NCI-H2227 treated with DMSO at 0.1 percent for 48 hours (cell line): Measurements from ENCODE around the gene IRX2.

Source experiments
- DNase-seq: peaks from one replicate; lab custom pipeline; 2025; lab: John Stamatoyannopoulos, UW

Gene IRX2

DNA sequence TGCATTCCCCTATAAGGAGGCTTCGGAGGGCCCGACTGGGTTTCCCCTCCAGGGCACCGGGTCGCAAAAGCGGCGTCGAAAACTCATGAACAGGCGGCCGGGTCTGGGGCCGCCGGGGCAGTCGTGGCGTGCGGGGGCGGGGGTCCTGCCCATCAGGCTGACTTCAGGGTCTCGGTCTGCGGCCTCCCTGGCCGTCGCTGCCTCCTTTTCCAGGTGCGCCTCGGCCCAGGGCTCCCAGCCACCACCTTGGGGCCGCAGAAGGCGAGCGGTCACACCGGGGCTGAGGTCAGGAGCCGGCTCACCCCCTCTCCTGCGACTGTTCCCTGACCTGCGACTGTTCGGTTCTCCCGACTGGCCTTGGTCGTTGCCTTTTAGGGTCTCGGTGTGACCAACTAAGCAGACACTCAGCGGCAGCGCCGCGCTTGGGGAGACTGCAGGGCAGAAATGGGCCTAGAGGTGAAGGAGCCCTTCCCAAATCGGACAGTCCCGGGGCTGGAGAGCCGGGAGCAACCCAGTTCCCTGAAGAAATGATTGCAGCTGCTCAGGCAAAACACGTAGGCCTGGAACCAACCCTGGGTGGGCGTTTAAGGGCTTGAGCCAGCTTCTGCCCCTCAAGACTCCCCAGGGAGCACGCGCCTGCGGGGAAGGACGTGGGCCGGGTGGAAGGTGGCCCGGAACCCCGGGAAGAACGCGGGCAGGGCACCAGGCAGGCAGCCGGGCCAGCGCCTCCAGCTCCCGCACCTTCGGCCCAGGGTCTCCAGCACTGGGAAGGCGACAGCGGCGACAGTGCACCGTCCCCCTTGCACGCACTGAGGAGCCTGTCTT, 11.2 kb downstream of the IRX2 start:
- DNase-seq, result no peak

- no peak for DNase-seq
Measured at GRCh38 chr5:2739360-2740050, 12.0 kb downstream of the IRX2 start.

GRCh38 chr5:2738700-2739359, 12.6 kb downstream of the IRX2 start:
- DNase-seq, result no peak

- DNase-seq, result no peak
Measured at GRCh38 chr5:2738156-2738699, 13.2 kb downstream of the IRX2 start.

DNA sequence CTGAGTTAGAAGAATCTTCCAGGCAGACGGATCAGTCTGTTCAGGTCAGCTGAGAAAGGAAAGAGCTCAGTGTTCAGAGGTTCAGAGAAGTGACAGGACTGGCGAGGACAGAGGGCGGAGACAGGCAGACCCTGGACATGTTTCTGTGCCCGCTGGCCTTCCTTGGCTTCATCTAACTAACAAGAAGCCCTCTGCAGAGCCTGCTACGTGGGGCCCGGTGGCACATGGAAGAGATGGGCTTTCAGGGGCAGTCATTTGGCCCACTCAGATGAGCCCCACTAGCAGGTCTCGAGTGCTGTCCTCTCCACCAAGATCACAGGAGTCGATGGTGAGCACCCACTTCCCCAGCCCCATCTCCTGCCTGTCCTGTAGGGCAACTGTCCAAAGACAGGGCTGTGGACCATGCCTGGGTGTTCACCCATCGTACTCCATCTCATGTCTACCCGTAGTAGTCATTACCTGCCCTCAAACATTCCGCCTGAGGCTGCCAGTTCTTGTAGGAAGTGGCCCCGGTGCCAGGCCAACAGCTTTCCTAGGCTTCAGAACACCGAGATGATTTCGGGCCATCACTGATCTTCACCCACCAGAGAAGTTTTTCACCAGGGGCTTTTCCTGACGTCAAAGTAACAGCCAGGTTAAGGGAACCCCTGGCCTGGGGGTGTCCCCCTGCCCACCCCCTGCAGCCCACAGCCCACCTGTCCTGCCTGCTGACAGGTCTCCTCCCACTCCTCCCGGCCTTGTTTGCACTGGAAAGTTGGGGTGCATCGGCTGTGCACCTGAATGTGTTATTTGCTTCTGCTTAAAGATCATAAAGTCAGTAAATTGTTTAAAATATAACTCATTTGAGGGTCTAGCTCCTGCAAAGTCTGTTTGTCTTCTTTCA, 14.0 kb downstream of the IRX2 start:
- no peak for DNase-seq

GRCh38 chr5:2736872-2737271, 14.6 kb downstream of the IRX2 start:
- DNase-seq, result no peak

DNA sequence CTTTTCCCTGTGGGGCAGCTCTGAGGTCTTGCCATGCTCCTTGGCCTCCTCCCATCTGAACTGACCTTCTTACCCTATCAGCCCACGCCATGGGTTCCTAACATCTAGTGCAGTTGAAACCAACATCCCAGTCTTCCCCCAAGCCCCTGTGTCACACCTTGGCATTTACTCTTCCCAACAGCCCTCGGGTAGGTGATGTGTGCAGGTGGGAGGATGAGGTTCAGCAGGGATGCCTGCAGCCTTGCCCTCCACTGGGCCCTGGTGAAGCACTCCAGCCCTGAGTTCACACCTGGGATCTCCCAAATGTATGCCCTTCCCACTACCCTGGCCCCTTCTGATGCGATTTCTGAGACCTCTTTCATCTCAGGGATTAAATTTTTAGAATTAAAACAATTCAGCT, 15.5 kb downstream of the IRX2 start:
- no peak for DNase-seq

GRCh38 chr5:2732850-2733249, 18.6 kb downstream of the IRX2 start:
- no peak for DNase-seq

DNA sequence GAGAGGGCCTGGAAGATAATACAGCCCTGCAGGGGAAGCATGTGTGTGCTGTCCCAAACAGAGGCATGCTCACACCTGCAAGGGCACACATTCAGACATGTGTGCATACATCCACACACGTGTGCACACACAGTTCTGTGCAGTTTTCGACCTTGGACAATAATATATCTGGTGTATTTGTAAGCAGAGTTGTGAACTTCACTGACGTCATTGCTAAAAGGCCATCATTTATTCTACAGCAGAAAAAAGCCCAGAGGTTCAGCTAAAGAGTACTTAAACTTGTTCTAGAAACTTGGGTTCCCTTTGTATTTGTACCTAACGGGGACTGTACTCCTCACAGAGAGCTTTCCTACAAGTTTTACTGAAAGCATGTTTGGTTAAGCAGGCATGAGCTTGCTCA, 19.5 kb downstream of the IRX2 start:
- no peak for DNase-seq

DNA sequence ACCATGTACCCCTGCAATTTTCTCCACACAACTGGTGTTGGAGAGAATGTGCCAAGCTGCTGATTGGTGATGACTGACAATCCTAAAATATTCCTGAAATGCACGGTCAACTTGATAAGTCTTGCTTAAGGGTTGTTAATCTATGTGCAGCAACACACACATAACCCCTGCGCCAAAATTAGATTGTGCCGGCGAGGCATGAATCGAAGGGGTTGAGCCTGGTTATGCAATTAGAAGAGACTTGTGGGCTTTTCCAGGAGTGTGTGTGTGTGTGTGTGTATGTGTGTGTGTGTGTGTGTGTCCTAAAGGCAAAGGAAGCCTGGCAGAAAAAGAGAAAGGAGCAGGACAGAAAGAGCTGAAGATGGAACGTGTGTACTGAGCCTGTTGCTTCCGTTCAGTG, 22.3 kb downstream of the IRX2 start:
- no peak for DNase-seq

GRCh38 chr5:2727550-2727949, 23.9 kb downstream of the IRX2 start:
- no peak for DNase-seq

DNA sequence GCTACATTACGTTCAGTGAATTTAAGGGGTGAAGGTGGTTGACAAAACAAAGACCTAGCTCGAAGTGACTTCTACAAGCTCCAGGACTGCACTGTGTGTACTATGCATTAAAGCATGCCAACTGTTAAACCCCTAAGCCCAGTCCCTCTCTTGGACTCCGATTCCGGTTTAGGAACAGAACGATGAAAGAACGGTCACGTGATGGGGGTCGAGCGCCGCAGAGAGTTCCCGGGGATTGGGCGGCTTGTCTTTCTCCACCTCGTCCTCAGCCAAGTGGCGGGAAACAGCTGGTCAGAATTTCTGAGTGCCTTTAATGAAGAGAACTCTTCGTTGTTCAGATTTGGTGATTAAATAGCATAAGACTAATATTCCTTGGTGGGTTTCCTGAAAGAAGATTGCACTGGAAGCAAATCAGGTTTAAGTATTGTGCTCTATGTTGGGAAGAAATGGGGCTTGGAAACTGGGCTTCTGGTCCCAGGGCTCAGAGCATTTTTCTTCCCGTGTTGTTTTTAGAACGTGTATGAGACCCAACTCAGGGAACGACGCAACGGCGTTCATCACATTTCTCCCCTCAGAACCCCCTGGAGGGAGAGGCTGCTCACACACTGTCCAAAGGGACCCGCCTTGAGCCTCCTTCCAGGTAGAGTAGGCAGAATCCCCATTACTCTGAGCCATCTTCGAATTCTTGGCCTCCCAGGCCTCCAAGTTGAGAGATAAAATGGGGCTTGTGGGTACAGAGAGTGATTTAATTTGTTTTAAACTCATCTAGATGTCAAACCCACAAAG, 25.3 kb downstream of the IRX2 start:
- no peak for DNase-seq

- no peak for DNase-seq
Measured at GRCh38 chr5:2724831-2725230, 26.6 kb downstream of the IRX2 start.

DNA sequence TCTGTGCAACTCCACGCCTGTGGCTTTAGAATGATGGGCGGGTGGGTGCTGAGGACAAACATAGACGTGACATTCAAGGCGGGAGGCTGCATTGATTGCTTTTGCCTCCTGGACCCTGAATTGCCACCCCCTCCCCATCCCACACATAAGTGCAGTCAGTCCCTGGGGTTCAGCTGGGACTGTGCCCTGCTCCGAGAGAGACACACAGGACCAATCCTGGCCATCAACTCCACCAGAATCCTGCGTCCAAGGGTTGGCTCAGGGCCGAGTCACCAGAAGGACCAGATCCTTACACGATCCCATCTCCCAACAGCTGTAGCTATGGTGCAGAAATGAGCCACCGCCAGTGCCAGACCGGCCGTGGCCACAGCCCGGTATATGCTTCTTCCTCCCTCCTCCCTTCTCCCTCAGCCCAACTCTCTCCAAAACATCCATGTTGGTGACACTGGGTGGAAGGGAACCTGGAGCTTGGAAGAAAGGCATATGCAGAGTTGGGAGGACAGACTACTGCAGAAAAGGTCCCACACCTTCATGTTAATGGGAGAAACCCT, 27.4 kb downstream of the IRX2 start:
- DNase-seq, result no peak

- DNase-seq, result no peak
Measured at GRCh38 chr5:2722901-2723300, 28.6 kb downstream of the IRX2 start.

DNA sequence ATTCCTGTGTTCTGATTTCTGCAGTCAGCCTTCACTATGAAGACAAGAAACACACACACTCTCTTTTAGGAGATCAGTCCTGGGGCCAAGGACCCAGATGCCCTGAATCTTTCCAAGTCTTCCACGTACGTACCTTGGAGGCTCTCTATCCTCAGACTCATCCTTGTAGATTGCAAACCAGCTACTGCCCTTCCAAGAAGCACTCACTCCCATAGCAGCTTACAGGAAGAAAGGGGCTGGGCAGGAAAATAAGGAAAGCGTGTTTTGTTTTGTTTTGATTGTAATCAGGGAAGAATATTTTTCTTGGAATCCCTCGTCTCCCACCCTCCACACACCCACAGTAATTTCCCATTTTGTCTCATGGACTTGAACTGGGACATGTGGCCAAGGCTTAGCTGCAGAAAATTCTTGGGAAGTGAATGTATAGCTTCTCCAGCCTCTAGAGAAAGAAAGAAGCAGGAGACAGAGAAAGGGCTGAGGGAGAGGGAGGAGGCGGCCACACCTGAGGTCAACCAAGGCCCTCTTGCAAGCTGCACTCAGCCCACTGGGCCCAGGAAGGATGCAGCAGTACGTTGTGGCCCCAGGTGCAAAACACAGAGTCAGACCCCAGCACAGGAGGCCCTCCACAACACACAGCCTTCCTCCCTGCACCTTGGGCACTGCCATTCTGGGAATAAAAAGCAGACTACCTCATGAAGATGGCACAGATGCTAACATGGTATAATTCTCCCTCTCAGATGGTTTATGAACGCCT, 29.9 kb downstream of the IRX2 start:
- DNase-seq, result no peak

- DNase-seq, result no peak
Measured at GRCh38 chr5:2719332-2719731, 32.1 kb downstream of the IRX2 start.

DNA sequence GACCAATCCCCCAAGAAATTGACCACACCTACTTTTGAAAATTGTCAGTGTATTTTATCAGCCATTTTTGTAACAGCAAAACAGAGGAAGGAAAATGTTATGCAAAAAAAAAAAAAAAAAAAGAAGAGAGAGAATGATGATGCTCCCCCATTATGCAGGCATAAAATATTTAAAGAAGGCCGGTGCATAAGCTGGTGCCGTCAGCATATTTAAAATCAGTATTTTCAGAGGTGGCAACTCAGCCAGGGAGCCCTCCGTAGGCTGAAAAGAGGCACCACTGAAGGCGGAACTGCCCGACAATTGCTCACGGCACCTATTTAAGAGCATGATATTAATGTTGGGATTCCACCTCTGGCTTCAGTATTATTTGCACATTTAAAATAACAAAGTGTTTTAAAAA, 33.4 kb downstream of the IRX2 start:
- no peak for DNase-seq

DNA sequence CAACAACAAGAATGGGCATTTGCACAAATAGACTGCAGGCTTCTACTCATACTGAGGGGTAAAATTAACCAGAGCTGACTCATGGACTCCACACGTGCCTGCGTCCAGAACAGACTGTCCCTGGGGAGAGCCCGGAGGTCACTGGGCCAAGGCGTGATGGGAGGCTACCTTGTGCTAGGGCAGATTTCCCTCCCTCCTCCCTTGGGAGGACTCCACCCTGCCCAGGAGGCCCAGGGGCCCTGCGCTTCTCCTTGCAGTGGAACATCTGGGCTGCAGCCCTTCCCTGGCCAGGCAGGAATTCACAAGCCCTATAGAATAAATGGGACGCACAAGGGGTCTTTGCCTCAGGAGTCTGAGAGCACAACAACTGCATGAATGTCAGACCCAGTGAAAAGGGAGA, 35.6 kb downstream of the IRX2 start:
- DNase-seq, result no peak

- DNase-seq, result no peak
Measured at GRCh38 chr5:2714805-2715204, 36.7 kb downstream of the IRX2 start.
